BJ (cell line): ENCODE measurements around the gene ZNF32. TPM values are rescaled to one million over a fixed set of nuclear protein-coding genes. Genes with fewer than 3 reads are reported as not detected.
"Not testable (repeated sequence)": the region's sequence is repeated elsewhere in the genome, so short reads cannot be mapped to it uniquely, and the experiment has no call there.

ENCODE experiments used
- CTCF ChIA-PET: fragments of 350-600 bp; formaldehyde crosslinking; extraction: SDS; loops from one replicate; lab custom pipeline; 2021; ENCODE audit warnings: antibody characterized with exemption, inconsistent platforms; lab: Yijun Ruan, JAX
- POLR2A ChIA-PET: fragments of 300-600 bp; sonication (Branson Sonifier 250); formaldehyde crosslinking; extraction: SDS; loops from one replicate; lab custom pipeline; 2021; ENCODE audit warnings: antibody characterized with exemption; lab: Charles Lee
- DNase-seq: peaks from one replicate; pipeline ENCODE4 v3.0.0-alpha.2; 2011; ENCODE audit warnings: low read depth
- H3K27me3 ChIP-seq: 2 replicates; pipeline ENCODE4 v1.6.0; 2011; ENCODE audit warnings: low read length; ENCODE audit not compliant: control insufficient read depth, insufficient read depth
- H3K36me3 ChIP-seq: 2 replicates; pipeline ENCODE4 v1.5.1; 2011; ENCODE audit warnings: low read length; ENCODE audit not compliant: control insufficient read depth, insufficient read depth
- H3K4me3 ChIP-seq: 2 replicates; pipeline ENCODE4 v1.5.1; 2011; ENCODE audit warnings: low read depth, mild to moderate bottlenecking, control low read depth, low read length
- polyA plus RNA-seq: library from polyadenylated mRNA; depleted of rRNA; stranded (reverse); fragments of >200 nt; gene quantifications from 2 replicates; pipeline ENCODE4 v1.2.3, GENCODE V29; 2011
- TF ChIP-seq, protein P1 (sequence below): IDR thresholded peaks from 2 replicates; pipeline ENCODE4 v1.5.1; 2011; ENCODE audit warnings: low read depth, mild to moderate bottlenecking, control low read depth, inconsistent platforms, low read length, moderate library complexity; ENCODE audit not compliant: insufficient read depth

Gene ZNF32
- polyA plus RNA-seq, 1 experiment = 38.6 TPM

DNA sequence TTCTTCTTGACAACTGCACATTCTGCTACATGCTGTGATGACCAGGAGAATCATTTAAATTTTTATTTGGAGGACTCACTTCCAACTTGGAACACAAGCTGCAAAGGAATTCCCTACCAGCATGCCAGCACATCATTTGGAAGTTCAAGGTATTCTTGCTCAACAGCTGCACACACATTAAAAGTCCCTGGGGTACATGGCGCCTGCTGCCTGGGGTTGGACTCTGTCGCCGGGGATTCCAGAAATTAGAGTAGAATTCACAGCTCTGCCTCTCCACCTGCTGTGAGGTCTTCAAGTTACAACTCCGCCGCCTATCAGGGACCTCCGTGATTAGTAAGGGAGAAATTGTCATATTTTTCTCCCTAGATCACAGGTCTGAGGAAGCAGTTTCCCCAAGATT lies 1.1 kb downstream of the ZNF32 start:
- no peaks in the 10 kb centered on the region for H3K27me3 ChIP-seq
- CTCF ChIA-PET = no interaction called here
- TF ChIP-seq, protein P1, sequence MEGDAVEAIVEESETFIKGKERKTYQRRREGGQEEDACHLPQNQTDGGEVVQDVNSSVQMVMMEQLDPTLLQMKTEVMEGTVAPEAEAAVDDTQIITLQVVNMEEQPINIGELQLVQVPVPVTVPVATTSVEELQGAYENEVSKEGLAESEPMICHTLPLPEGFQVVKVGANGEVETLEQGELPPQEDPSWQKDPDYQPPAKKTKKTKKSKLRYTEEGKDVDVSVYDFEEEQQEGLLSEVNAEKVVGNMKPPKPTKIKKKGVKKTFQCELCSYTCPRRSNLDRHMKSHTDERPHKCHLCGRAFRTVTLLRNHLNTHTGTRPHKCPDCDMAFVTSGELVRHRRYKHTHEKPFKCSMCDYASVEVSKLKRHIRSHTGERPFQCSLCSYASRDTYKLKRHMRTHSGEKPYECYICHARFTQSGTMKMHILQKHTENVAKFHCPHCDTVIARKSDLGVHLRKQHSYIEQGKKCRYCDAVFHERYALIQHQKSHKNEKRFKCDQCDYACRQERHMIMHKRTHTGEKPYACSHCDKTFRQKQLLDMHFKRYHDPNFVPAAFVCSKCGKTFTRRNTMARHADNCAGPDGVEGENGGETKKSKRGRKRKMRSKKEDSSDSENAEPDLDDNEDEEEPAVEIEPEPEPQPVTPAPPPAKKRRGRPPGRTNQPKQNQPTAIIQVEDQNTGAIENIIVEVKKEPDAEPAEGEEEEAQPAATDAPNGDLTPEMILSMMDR = no peak
- DNase-seq = no peak
- no peak overlapping the region for H3K4me3 ChIP-seq
- peaks cover 8% of the 10 kb centered on the region for H3K36me3 ChIP-seq
- POLR2A ChIA-PET = no interaction called here

DNA sequence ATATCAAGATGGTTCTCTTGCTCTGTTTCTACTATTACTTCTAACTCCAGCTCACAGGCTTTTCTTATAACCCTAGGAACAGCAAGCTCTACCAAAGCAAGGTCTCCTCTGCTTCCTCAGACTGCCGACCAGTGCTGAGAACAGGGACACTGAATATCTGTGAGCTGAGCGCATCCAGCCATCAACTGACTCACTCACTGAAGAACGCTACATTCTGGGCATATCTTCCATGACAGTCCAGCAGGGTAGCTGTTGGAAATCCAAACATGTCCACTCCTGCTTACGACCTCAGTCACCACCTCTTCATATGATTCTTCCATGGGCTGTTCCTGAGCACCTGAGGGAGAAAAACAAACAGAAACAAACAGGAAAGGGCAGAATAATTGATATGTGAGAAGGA lies 2.8 kb downstream of the ZNF32 start:
- POLR2A ChIA-PET = no interaction called here
- DNase-seq = no peak
- CTCF ChIA-PET = no interaction called here
- H3K36me3 ChIP-seq = peaks cover 8% of the 10 kb centered on the region
- no peaks in the 10 kb centered on the region for H3K27me3 ChIP-seq
- TF ChIP-seq, protein P1 = no peak
- H3K4me3 ChIP-seq = no peak overlapping the region

DNA sequence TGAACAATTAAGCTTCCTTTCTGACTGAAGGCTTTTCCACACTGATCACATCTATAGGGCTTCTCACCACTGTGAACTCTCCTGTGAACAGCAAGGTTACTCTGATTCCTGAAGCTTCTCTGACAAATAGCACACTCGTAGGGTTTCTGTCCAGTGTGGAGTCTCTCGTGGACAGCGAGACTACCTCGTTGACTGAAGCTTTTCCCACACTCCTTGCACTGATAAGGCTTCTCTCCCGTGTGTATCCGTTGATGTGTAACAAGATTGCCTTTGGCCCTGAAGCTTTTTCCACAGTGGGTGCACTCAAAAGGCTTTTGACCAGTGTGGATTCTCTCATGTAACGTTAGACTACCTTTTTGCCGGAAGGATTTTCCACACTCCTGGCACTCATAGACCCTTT lies 4.4 kb downstream of the ZNF32 start:
- Histone ChIP-seq H3K4me3 (no peak overlapping the region), H3K27me3 (no peaks in the 10 kb centered on the region), H3K36me3 (peaks cover 8% of the 10 kb centered on the region)
- DNase-seq = no peak
- ChIA-PET CTCF (no interaction called here), POLR2A (no interaction called here)
- TF ChIP-seq, protein P1 = no peak

DNA sequence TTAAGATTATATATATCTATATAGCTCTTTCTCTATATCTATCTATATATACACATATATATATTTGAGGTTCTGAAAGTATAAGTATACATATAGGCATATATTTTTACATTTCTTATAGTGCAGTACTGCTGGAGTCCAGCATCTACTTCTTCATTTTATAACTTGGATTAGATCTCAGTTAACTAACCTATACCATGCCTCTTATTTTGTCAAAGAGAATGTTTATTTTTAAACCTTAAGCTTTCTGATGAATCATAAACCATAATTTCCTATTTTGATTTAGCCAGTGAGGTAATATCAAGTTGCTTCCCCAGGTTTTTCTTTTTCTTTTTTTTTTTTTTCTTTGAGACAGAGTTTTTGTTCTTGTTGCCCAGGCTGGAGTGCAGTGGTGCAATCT lies 8.1 kb downstream of the ZNF32 start:
- CTCF ChIA-PET = no interaction called here
- POLR2A ChIA-PET = no interaction called here
- peaks cover 6% of the 10 kb centered on the region for H3K36me3 ChIP-seq
- H3K4me3 ChIP-seq = no peak overlapping the region
- DNase-seq = no peak
- TF ChIP-seq, protein P1 = no peak
- no peaks in the 10 kb centered on the region for H3K27me3 ChIP-seq

DNA sequence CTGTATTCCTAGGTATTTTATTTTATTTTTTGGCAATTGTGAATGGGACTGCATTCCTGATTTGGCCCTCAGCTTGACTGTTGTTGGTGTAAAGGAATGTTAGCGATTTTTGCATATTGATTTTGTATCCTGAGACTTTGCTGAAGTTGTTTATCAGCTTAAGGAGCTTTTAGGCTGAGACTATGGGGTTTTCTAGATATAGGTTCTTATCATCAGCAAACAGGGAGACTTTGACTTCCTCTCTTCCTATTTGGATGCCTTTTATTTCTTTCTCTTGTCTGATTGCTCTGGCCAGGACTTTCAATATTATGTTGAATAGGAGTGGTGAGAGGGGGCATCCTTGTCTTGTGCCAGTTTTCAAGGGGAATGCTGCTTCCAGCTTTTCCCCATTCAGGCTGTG lies 12.9 kb downstream of the ZNF32 start:
- POLR2A ChIA-PET, DNase-seq: not testable (repeated sequence)

DNA sequence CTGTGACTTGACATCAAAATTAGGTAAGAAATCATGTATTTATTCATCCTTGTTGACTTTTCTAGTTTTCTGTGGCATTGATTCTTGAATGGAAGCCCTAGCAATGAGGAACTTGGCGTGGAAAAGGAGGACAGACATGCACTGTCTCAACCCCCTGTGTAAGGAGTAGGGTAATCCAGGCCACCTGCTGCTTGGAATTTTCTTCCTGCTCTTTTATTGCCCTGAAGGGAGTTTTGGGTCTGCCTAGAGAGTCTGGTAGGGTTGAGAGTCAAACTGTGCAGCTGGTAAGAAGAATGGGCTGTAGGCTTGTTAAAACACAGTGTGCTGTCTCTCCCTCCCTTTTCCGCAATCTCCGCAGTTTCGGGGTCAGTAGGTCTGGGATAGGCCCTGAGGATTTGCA lies 19.7 kb downstream of the ZNF32 start:
- no peaks in the 10 kb centered on the region for H3K36me3 ChIP-seq
- H3K27me3 ChIP-seq = peaks cover 1% of the 10 kb centered on the region; the same call in 1 of the 2 replicates
- ChIA-PET POLR2A (no interaction called here), CTCF (no interaction called here)
- no peak overlapping the region for H3K4me3 ChIP-seq
- TF ChIP-seq, protein P1 = no peak
- DNase-seq = no peak

More for the DNA sequence above, 12.9 kb downstream of the ZNF32 start:
- CTCF ChIA-PET, H3K36me3 ChIP-seq, H3K27me3 ChIP-seq, H3K4me3 ChIP-seq: not testable (repeated sequence)
